Epithelial cell of prostate (primary cell): Measurements from ENCODE around the gene SLC4A9.
A peak's percentile ranks its signal among the peaks of the same experiment; 100 is the strongest.

Experiments
- DNase-seq: peaks from one replicate; pipeline ENCODE4 v3.0.0-alpha.2; 2011; ENCODE audit warnings: low read depth, low spot score
- H3K27ac ChIP-seq: fragments of 450-650 bp; 2 replicates; pipeline ENCODE4 v1.5.1; 2017; ENCODE audit warnings: mild to moderate bottlenecking

The SLC4A9 gene, protein sequence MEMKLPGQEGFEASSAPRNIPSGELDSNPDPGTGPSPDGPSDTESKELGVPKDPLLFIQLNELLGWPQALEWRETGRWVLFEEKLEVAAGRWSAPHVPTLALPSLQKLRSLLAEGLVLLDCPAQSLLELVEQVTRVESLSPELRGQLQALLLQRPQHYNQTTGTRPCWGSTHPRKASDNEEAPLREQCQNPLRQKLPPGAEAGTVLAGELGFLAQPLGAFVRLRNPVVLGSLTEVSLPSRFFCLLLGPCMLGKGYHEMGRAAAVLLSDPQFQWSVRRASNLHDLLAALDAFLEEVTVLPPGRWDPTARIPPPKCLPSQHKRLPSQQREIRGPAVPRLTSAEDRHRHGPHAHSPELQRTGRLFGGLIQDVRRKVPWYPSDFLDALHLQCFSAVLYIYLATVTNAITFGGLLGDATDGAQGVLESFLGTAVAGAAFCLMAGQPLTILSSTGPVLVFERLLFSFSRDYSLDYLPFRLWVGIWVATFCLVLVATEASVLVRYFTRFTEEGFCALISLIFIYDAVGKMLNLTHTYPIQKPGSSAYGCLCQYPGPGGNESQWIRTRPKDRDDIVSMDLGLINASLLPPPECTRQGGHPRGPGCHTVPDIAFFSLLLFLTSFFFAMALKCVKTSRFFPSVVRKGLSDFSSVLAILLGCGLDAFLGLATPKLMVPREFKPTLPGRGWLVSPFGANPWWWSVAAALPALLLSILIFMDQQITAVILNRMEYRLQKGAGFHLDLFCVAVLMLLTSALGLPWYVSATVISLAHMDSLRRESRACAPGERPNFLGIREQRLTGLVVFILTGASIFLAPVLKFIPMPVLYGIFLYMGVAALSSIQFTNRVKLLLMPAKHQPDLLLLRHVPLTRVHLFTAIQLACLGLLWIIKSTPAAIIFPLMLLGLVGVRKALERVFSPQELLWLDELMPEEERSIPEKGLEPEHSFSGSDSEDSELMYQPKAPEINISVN

GRCh38 chr5:140360101-140360500, at the start of gene SLC4A9:
Gene SLC4A9, plus strand, starts transcription at chr5:140360194. Its CDS starts 43 bp downstream, at chr5:140360237.
- no peak within 1 kb of the TSS for H3K27ac ChIP-seq

DNA sequence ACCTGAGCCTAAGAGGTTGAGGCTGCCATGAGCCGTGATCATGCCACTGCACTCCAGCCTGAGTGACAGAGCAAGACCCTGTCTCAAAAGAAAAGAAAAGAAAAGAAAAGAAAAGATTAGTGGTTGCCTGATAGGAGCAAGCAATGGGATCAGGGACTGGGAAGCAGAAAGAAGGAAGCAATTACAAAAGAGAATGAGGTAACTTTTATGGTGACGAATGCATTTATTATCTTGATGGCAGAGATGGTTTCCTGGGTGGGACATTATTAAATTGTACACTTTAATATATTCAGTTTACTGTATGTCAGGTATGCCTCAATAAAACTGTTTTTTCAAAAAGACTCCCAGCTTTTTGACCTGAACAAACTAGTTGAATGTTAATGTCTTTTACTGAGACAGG, 49.6 kb upstream of the SLC4A9 start:
- DNase-seq, result no peak
- peak overlapping the region; percentile 83 for H3K27ac ChIP-seq

More at GRCh38 chr5:140360101-140360500, at the start of gene SLC4A9:
- DNase-seq, result no peak

DNA sequence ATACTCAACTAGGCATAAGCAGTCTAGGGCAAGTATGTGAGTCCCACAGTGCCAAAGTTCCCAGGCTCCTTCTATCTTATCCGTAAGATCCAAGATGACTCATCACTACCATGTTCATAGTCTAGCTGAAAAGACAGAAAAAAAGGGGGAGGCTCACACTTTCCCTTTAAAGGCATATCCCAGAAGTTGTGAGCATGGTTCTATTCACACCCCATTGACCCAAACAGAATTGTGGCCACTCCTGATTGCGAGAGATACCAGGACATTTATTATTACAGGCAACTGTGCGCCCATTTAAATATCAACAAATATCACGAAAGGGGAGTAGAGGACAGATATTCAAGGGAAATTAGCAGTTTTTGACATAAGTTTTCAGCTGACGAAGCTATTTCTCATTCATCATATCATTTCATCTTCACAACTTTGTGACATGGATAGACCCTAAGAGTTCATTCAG, 49.0 kb upstream of the SLC4A9 start:
- no peak for DNase-seq
- peak overlapping the region; percentile 83 for H3K27ac ChIP-seq

GRCh38 chr5:140312067-140312790, 47.8 kb upstream of the SLC4A9 start:
- DNase-seq, result peak; percentile 88
- H3K27ac ChIP-seq, result peak overlapping the region; percentile 83

DNA sequence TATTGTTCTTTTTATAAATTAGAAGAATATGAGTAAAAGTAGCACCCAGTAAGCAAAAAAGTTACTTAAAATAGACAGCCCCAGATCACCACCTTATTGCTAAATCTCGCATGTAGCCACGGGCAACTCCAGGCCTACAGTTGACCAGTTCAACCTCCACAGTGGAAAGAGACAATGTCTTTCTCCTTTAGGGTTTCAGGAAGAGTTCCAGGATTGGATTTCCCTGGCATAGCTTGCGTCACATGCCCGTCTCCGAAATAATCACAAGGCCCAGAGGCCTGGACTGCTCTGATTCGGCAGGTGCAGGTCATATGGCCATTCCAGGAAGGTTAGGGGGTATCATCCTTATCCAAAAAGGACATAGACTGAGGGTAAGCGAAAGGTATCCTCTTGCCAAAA, 47.2 kb upstream of the SLC4A9 start:
- H3K27ac ChIP-seq, result peak overlapping the region; percentile 83

DNA sequence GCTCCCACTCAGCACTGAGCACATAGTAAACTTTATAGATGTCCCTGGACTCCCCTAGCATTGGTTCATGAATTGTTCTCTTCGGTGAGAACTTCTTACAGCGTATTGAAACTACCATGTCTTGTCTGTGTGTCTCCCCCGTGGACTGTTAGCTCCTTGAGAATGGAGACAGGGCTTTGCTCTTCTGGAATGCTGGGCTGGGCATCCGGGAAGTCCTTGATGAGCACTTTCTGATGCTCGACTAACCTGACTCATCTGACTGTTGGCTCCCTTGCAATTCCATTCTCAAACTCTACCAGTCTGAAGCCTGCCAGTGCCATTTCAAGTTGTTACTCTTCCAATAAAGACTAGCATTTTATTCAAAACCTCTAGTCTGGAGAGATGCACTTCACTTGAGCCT, 42.1 kb upstream of the SLC4A9 start:
- DNase-seq, result no peak
- H3K27ac ChIP-seq, result peak overlapping the region; percentile 68

More for the DNA sequence above, 47.2 kb upstream of the SLC4A9 start:
- no peak for DNase-seq

- DNase-seq, result no peak
- H3K27ac ChIP-seq, result peak overlapping the region; percentile 68
Observed at GRCh38 chr5:140318792-140319191, 41.2 kb upstream of the SLC4A9 start.

DNA sequence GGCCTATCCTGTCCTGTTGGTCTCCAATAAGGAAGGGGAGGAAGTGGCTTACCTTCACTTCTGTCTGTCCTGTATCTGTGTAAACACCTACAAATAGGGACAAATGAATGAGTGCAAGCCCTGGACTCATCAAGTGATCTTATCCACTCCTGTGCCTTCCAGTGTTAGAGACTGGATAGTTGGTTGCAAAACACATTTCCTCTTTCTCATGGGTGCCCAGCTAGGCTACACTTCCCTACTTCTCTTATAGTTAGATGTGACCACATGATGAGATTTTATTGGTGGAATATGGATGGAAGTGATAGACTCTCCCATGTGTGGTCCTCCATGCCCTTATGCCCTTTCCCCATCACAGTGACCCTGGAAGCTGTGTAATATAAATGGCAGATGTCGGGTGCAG, 40.2 kb upstream of the SLC4A9 start:
- no peak overlapping the region for H3K27ac ChIP-seq

DNA sequence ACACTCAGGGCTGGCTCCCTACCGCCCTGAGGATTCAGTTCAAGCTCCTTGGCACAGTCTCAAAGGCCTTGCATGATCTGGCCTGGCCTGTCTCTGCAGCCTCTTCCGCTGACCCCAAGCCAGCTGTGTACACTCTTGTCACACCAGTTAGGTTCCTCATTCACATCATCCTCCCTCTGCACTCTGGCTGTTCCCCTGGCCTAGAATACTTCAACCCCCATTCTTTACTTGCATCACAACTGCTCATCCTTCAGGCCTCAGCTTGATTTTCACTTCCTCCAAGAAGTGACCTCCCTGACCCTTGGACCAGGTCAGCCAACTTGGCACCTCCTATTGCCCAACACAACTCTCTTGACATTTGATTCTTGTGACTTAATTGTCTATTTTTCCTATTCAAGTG, 38.2 kb upstream of the SLC4A9 start:
- DNase-seq, result no peak
- peak overlapping the region; percentile 83 for H3K27ac ChIP-seq

More for the DNA sequence above, 40.2 kb upstream of the SLC4A9 start:
- no peak for DNase-seq

DNA sequence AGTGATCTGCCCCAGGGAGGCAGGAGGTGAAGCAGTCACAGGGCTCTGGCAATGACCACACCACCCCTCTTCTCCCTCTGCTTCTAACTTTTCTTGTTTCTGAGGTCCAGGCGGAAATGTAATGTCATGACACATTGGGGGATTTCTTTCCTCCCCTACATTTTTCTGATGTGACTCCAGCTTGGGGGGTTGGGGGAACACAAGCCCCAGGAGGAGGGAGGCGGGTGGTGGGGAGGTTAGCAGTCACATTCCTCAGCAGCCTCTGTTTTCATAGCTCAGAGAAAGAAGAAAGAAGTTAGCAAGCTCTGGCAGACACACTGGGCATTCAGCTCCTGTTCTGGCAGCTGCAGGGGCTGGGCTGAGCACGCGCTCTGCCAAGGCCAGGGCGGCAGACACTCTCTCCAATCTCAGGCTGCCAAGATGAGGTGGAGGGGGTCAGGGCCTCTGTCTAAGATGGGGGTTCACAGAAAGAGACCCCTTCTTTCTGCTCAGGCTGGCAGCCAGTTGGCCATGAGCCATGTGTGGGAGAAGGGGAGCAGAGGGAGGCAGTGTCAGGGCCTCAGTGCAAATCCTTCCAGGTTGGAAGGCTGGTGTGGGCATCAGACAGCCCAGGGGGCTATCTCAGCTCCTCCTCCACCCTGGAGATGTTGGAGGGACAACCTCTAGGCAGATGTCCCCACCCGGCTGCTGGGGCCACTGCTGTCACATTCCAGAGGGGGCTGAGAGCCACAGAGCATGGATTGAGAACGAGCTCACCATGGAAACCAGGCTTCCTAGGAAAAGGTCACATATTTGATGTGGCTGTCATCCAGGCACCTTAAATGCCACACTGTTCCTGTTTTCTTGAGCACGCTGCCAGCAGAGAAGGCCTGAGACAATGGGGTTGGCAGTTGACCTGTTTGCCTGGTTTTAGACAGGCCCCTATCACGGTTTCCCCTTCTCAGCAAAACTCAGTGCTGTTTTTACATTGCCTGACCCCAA, 37.0 kb upstream of the SLC4A9 start:
- no peak for DNase-seq

DNA sequence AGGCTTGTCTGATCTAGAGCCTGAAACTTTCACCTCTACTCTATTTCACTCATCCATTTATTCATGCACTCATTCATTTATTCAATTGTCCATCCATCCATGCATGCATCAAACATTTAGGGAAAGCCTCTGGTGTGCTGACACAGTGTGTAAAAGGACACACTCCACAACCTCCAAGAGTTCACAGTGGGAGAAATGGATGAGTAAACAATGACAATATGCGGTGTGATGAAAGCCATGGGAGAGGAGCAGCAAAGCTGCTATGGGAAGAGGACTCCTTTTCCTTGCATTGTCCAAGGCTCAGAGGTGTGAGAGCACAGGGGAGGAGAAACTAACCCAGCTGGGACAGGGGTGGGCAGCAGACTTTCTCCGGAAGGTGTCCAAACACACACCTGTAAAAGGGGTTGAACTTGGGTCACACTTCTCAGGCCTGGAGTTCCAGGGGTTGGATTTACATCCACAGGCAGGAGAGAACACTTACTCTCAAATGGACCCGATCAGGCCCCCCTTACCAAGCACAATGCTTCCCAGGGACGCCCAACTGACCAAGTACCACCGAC, 35.9 kb upstream of the SLC4A9 start:
- no peak for DNase-seq
- H3K27ac ChIP-seq, result peak overlapping the region; percentile 83

More for the DNA sequence above, 37.0 kb upstream of the SLC4A9 start:
- H3K27ac ChIP-seq, result peak overlapping the region; percentile 83

DNA sequence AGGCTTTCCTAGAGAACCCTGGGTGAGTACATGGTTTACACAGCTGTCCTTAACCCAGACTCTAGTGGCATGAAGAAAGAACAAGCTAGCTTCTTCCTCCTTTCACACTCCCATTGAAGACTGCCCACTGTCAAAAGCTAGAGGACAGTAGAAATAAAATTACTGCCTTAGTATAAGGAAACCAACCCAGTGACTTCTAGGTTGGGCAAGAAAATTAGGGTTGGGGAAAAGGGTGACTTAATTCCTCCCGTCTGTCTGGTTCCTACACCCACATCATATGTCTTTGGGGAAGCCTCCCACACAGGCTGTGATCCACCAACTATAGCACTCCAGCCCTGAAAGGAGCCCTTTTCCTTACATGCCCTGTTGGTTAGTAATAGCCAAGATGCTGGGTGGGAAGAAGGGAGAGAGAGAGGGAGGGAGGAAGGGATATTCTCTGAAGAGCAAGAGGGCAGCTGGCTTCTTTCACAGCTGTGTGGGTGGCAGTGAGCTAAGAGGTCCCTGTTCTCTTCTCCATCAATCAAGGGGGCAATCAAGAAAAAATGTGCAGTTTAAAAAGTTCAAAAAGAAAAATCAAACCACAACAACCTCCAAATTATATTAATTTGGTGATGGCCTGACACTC, 35.3 kb upstream of the SLC4A9 start:
- H3K27ac ChIP-seq, result no peak overlapping the region
- no peak for DNase-seq

DNA sequence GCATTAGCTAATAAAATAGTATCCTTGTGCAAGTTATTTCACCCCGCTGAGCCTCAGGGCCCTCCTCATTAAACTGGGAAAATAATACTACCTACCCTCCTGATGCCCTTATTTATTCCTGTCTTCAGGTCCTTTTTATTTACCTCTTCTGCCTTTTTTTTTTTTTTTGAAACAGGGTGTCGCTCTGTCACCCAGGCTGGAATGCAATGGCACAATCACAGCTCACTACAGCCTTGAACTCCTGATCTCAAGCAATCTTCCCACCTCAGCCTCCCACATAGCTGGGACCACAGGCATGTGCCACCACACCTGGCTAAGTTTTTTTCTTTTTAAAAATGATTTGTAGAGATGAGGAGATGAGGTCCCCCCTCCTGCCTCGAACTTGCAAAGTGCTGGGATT, 34.5 kb upstream of the SLC4A9 start:
- no peak for DNase-seq
- H3K27ac ChIP-seq, result no peak overlapping the region

DNA sequence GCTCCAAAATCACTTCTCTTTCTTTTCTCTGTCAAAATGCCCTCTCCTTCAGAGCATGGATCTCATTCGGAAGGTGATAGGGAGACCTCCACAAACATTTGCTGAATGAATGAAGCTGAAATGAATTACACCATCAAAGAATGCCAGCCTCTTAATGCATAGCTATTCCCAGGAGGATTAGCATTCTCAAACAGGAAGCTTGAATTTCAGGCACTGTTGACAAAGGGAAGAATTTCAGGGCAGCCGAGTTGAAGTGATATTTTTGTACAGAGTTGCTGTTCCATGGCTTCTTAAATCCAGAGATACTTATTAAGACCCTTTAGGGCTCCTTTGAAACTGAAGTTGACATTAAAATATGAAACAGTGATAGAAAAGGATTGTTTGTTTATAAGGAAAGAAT, 32.4 kb upstream of the SLC4A9 start:
- no peak overlapping the region for H3K27ac ChIP-seq
- DNase-seq, result no peak

DNA sequence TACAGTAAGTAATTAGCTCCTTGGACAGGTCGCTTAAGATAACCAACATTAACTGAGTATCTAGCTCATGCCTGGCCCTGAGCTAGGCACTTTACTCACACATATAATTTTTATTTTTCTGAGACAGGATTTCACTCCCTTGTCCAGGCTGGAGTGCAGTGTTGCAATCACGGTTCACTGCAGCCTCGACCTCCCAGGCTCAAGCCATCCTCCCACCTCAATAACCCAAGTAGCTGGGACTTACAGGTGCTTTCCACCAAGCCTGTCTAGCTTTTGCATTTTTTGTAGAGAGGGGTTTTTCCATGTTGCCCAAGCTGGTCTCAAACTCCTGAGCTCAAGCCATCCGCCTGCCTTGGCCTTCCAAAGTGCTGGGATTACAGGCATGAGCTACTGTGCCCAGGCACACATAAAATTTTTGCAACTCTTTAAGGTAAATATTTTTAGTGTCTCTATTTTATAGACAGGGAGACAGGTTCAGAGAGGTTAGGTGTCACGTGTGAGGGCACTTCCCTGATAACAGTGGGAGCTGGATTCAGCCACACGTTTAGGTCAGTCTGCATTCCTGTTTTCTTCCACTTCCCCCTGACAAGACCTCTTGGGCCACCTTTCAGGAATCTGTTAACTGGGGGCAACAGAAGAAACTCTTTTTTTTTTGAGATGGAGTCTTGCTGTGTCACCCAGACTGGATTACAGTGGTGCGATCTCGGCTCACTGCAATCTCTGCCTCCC, 31.8 kb upstream of the SLC4A9 start:
- H3K27ac ChIP-seq, result no peak overlapping the region
- no peak for DNase-seq

- H3K27ac ChIP-seq, result no peak overlapping the region
- no peak for DNase-seq
Observed at GRCh38 chr5:140329739-140330481, 30.1 kb upstream of the SLC4A9 start.

DNA sequence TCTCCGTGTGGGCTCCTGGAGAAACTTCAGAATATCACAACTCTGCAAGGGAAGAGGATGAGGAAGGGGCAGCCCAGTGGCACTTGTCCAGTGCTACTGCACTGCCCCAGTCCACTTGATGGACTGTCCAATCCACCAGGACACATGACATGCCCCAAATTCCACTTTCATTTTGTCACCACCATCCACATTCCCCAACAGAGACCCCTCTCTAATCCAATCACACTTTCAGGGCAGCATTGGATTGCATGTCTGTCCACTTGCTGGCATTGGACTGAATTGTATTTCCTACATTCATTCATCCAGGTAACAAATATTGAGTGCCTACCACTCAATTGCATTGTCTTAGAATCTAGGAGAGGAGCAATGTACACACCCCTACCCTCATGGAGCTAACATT, 28.4 kb upstream of the SLC4A9 start:
- no peak for DNase-seq
- peak overlapping the region; percentile 96 for H3K27ac ChIP-seq
